HG03521 (cell line): ENCODE results near the gene TMEM95.
A peak's percentile ranks its signal among the peaks of the same experiment; 100 is the strongest.

Source experiments
- ATAC-seq: cut with Tn5 transposase; IDR thresholded peaks from one replicate; pipeline ENCODE4 v1.9.1; 2021; ENCODE audit warnings: mild to moderate bottlenecking, moderate library complexity; ENCODE audit not compliant: unreplicated experiment

The TMEM95 gene

GRCh38 chr17:7403043-7403726, 48.2 kb downstream of the TMEM95 start:
- no peak for ATAC-seq

GRCh38 chr17:7403727-7403976, 48.7 kb downstream of the TMEM95 start:
- no peak for ATAC-seq

- peak; percentile 98 for ATAC-seq
Measured at GRCh38 chr17:7403977-7404736, 49.2 kb downstream of the TMEM95 start, which contains the start of gene TMEM256. Gene TMEM256 (minus strand): TSS chr17:7404097. CDS start chr17:7404084, 13 bp downstream.

GRCh38 chr17:7404737-7405349, 49.9 kb downstream of the TMEM95 start:
- peak; percentile 6 for ATAC-seq

- ATAC-seq: no peak
Measured at GRCh38 chr17:7405350-7406234, 50.6 kb downstream of the TMEM95 start.

GRCh38 chr17:7406235-7406825, 51.4 kb downstream of the TMEM95 start:
- no peak for ATAC-seq
